ENCODE data around the gene ACTL10.

DNA sequence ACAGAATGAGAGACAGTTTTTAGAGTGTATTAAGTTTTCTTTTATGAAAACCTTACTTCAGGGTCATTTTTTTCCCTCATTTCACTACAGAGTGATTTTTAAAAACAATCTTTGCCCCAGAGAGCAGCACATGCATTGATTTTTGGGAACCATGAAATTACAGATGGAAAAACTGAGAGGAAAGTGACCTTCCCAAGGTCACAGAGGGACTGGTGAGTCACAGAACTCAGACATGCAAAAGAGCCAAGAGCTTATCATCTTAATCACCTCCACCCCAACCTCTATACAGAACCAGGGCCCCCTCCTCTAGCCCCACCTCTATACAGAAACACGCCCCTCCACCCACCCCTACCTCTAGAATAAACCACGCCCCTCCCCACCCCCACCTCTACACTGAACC lies 42.7 kb downstream of the ACTL10 start:
- TF ChIP-seq, protein P1, sequence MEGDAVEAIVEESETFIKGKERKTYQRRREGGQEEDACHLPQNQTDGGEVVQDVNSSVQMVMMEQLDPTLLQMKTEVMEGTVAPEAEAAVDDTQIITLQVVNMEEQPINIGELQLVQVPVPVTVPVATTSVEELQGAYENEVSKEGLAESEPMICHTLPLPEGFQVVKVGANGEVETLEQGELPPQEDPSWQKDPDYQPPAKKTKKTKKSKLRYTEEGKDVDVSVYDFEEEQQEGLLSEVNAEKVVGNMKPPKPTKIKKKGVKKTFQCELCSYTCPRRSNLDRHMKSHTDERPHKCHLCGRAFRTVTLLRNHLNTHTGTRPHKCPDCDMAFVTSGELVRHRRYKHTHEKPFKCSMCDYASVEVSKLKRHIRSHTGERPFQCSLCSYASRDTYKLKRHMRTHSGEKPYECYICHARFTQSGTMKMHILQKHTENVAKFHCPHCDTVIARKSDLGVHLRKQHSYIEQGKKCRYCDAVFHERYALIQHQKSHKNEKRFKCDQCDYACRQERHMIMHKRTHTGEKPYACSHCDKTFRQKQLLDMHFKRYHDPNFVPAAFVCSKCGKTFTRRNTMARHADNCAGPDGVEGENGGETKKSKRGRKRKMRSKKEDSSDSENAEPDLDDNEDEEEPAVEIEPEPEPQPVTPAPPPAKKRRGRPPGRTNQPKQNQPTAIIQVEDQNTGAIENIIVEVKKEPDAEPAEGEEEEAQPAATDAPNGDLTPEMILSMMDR (conservative IDR thresholded peaks at IDR 0.05; ENCODE audit: low read depth, low read length) = no peak
- TF ChIP-seq MAFK (IDR thresholded peaks at IDR 0.05; ENCODE audit: low read depth, low read length) (no peak), POLR2A (IDR thresholded peaks at IDR 0.05; ENCODE audit: low read depth, low read length) (no peak), RFX5 (IDR thresholded peaks at IDR 0.05; ENCODE audit: low read depth, low read length) (no peak), MAZ (IDR thresholded peaks at IDR 0.05; ENCODE audit: borderline replicate concordance, low read depth, low read length) (no peak), MXI1 (IDR thresholded peaks at IDR 0.05; ENCODE audit: borderline replicate concordance, low read depth, low read length) (no peak)
- TF ChIP-seq, protein P2, sequence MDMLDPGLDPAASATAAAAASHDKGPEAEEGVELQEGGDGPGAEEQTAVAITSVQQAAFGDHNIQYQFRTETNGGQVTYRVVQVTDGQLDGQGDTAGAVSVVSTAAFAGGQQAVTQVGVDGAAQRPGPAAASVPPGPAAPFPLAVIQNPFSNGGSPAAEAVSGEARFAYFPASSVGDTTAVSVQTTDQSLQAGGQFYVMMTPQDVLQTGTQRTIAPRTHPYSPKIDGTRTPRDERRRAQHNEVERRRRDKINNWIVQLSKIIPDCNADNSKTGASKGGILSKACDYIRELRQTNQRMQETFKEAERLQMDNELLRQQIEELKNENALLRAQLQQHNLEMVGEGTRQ (IDR thresholded peaks at IDR 0.05; ENCODE audit: low read depth, low read length) = no peak
